Loucy (cell line): ENCODE results near the gene RAD52.

Source experiments
- CTCF ChIP-seq: fragments of 200-600 bp; sonication (generic); conservative IDR thresholded peaks from 2 replicates; pipeline ENCODE4 v1.5.1; 2014; ENCODE audit warnings: mild to moderate bottlenecking, antibody characterized with exemption, low read length
- EZH2phosphoT487 ChIP-seq: fragments of 200-600 bp; IDR thresholded peaks from 2 replicates; pipeline ENCODE4 v1.6.1; 2018; ENCODE audit warnings: antibody characterized with exemption, mild to moderate bottlenecking, moderate library complexity, borderline replicate concordance

GRCh38 chr12:865614-866013, 83.9 kb downstream of the RAD52 start:
- TF ChIP-seq CTCF (no peak), EZH2phosphoT487 (no peak)
